SW480 (cell line): ENCODE data around the gene GNG4.
"Not testable (repeated sequence)": the region's sequence is repeated elsewhere in the genome, so short reads cannot be mapped to it uniquely, and the experiment has no call there.

Experiments
- DNase-seq: peaks from one replicate; pipeline ENCODE4 v3.0.0-alpha.2; 2016; ENCODE audit warnings: low spot score

GNG4 gene

GRCh38 chr1:235625831-235626230 is 23.8 kb downstream of the GNG4 start:
- no peak for DNase-seq

GRCh38 chr1:235625340-235625739 is 24.2 kb downstream of the GNG4 start:
- no peak for DNase-seq

- no peak for DNase-seq
Observed at GRCh38 chr1:235624721-235625333, 24.8 kb downstream of the GNG4 start.

GRCh38 chr1:235622936-235623779 is 26.4 kb downstream of the GNG4 start:
- no peak for DNase-seq

GRCh38 chr1:235619149-235619548 is 30.4 kb downstream of the GNG4 start:
- not testable (repeated sequence) for DNase-seq

GRCh38 chr1:235617808-235618207 is 31.8 kb downstream of the GNG4 start:
- no peak for DNase-seq

GRCh38 chr1:235617140-235617539 is 32.4 kb downstream of the GNG4 start:
- DNase-seq: no peak

- no peak for DNase-seq
Observed at GRCh38 chr1:235614442-235614954, 35.1 kb downstream of the GNG4 start.

- DNase-seq: no peak
Observed at GRCh38 chr1:235613602-235614001, 36.0 kb downstream of the GNG4 start.

GRCh38 chr1:235612761-235613160 is 36.8 kb downstream of the GNG4 start:
- no peak for DNase-seq

- DNase-seq: no peak
Observed at GRCh38 chr1:235610157-235610556, 39.4 kb downstream of the GNG4 start.

- no peak for DNase-seq
Observed at GRCh38 chr1:235608278-235608677, 41.3 kb downstream of the GNG4 start.

GRCh38 chr1:235607284-235607683 is 42.3 kb downstream of the GNG4 start:
- no peak for DNase-seq

- DNase-seq: no peak
Observed at GRCh38 chr1:235601104-235601503, 48.5 kb downstream of the GNG4 start.

GRCh38 chr1:235599536-235599935 is 50.0 kb downstream of the GNG4 start:
- DNase-seq: no peak

GRCh38 chr1:235597867-235598553 is 51.6 kb downstream of the GNG4 start:
- DNase-seq: peak; percentile 27

GRCh38 chr1:235595079-235595478 is 54.5 kb downstream of the GNG4 start:
- DNase-seq: no peak

- not testable (repeated sequence) for DNase-seq
Observed at GRCh38 chr1:235594281-235594895, 55.2 kb downstream of the GNG4 start.

GRCh38 chr1:235588916-235589515 is 60.6 kb downstream of the GNG4 start:
- DNase-seq: no peak

GRCh38 chr1:235588156-235588555 is 61.4 kb downstream of the GNG4 start:
- DNase-seq: no peak

GRCh38 chr1:235586992-235587391 is 62.6 kb downstream of the GNG4 start:
- no peak for DNase-seq

GRCh38 chr1:235586413-235586812 is 63.2 kb downstream of the GNG4 start:
- no peak for DNase-seq
